GM23338 (cell line): Measurements from ENCODE around the gene CDH15. TPM values are rescaled to one million over a fixed set of nuclear protein-coding genes. Genes with fewer than 3 reads are reported as not detected.

Experiments used
- ATAC-seq: fragments of 200-7000 bp; cut with Tn5 transposase; 3 replicates; pipeline ENCODE4 v1.9.1; 2020
- DNase-seq: peaks from one replicate; pipeline ENCODE4 v3.0.0-alpha.2; 2015; ENCODE audit warnings: low spot score
- H2AFZ ChIP-seq: fragments of 200-600 bp; sonication (generic); 2 replicates; pipeline ENCODE4 v1.8.0; 2016; ENCODE audit warnings: antibody characterized with exemption, mild to moderate bottlenecking, moderate library complexity
- H3F3A ChIP-seq: fragments of 200-600 bp; sonication (generic); replicated peaks from 2 replicates; pipeline ENCODE4 v1.8.0; 2017; ENCODE audit warnings: antibody characterized with exemption, mixed run types, low read depth
- H3K27ac ChIP-seq: fragments of 200-600 bp; sonication (generic); 2 replicates; pipeline ENCODE4 v1.6.1; 2016; ENCODE audit warnings: low read depth
- H3K27me3 ChIP-seq: fragments of 200-600 bp; sonication (generic); 2 replicates; pipeline ENCODE4 v1.8.0; 2016; ENCODE audit warnings: mild to moderate bottlenecking, mixed run types, moderate library complexity; ENCODE audit not compliant: insufficient read depth
- H3K36me3 ChIP-seq: fragments of 200-600 bp; sonication (generic); 2 replicates; pipeline ENCODE4 v1.8.0; 2016; ENCODE audit warnings: mild to moderate bottlenecking; ENCODE audit not compliant: insufficient read depth
- H3K4me1 ChIP-seq: fragments of 200-600 bp; sonication (generic); 2 replicates; pipeline ENCODE4 v1.8.0; 2016; ENCODE audit warnings: mild to moderate bottlenecking, moderate library complexity; ENCODE audit not compliant: insufficient read depth
- H3K4me2 ChIP-seq: fragments of 200-600 bp; sonication (generic); 2 replicates; pipeline ENCODE4 v1.7.1; 2017; ENCODE audit warnings: mixed run types
- H3K4me3 ChIP-seq: fragments of 200-600 bp; sonication (generic); 2 replicates; pipeline ENCODE4 v1.6.1; 2016; ENCODE audit warnings: mixed run types
- H3K79me2 ChIP-seq: fragments of 200-600 bp; sonication (generic); replicated peaks from 2 replicates; pipeline ENCODE4 v1.8.0; 2017; ENCODE audit warnings: mild to moderate bottlenecking; ENCODE audit not compliant: insufficient read depth
- H3K9me2 ChIP-seq: fragments of 200-600 bp; sonication (generic); 2 replicates; pipeline ENCODE4 v1.8.0; 2017; ENCODE audit not compliant: insufficient read depth
- H4K20me1 ChIP-seq: fragments of 200-600 bp; sonication (generic); replicated peaks from 2 replicates; pipeline ENCODE4 v1.8.0; 2017; ENCODE audit warnings: mild to moderate bottlenecking; ENCODE audit not compliant: insufficient read depth
- H3K27ac Mint-ChIP-seq: 2 replicates; pipeline ENCODE4 v1.8.0; 2020; ENCODE audit warnings: inconsistent platforms, mild to moderate bottlenecking, moderate library complexity, mixed read lengths
- H3K27me3 Mint-ChIP-seq: 3 replicates; pipeline ENCODE4 v1.8.0; 2022; ENCODE audit warnings: low read depth, mild to moderate bottlenecking, moderate library complexity, mixed read lengths, inconsistent platforms; ENCODE audit not compliant: insufficient read depth, poor library complexity
- H3K36me3 Mint-ChIP-seq: 3 replicates; pipeline ENCODE4 v1.8.0; 2021; ENCODE audit warnings: low read depth, mild to moderate bottlenecking, inconsistent platforms, moderate library complexity, mixed read lengths
- H3K4me1 Mint-ChIP-seq: 3 replicates; pipeline ENCODE4 v1.8.0; 2020; ENCODE audit warnings: mild to moderate bottlenecking, inconsistent platforms, mixed read lengths
- H3K4me3 Mint-ChIP-seq: 3 replicates; pipeline ENCODE4 v1.8.0; 2021; ENCODE audit warnings: moderate library complexity, mild to moderate bottlenecking, inconsistent platforms, mixed read lengths
- H3K9me3 Mint-ChIP-seq: 3 replicates; pipeline ENCODE4 v1.8.0; 2020; ENCODE audit warnings: moderate library complexity, mild to moderate bottlenecking, inconsistent platforms, mixed read lengths
- ETS1 ChIP-seq: IDR thresholded peaks from 2 replicates; pipeline ENCODE4 v1.6.1; 2016; ENCODE audit warnings: antibody characterized with exemption
- JUNB ChIP-seq: IDR thresholded peaks from one replicate; pipeline ENCODE4 v1.6.1; 2016; ENCODE audit warnings: antibody characterized with exemption; ENCODE audit not compliant: unreplicated experiment
- REST ChIP-seq: IDR thresholded peaks from one replicate; pipeline ENCODE4 v1.6.1; 2018; ENCODE audit warnings: antibody characterized with exemption; ENCODE audit not compliant: unreplicated experiment
- ZNF114 ChIP-seq: fragments of 250-450 bp; sonication (Bioruptor Pico); IDR thresholded peaks from 2 replicates; pipeline ENCODE4 v1.5.0; 2020; ENCODE audit warnings: mild to moderate bottlenecking, moderate library complexity
- ZNF462 ChIP-seq: fragments of 250-450 bp; sonication (Bioruptor Pico); IDR thresholded peaks from 2 replicates; pipeline ENCODE4 v1.5.0; 2020; ENCODE audit warnings: mild to moderate bottlenecking, moderate library complexity
- polyA plus RNA-seq: library from polyadenylated mRNA; unstranded; fragments of >200 nt; fragmentation: Nextera tagmentation; extraction: Ambion mirVana; gene quantifications from 2 replicates; pipeline ENCODE4 v1.2.1, GENCODE V29; 2016
- total RNA-seq: library from RNA; depleted of rRNA; stranded (reverse); fragments of >200 nt; shearing (Covaris generic); gene quantifications from 2 replicates; pipeline ENCODE4 v1.2.3, GENCODE V29; 2014

Gene CDH15
- total and polyA plus RNA-seq, 2 experiments from 2014 or later: 0.61 to 1.0 TPM

GRCh38 chr16:89176147-89176690, 4.7 kb downstream of the CDH15 start:
- H3K27ac Mint-ChIP-seq: no peak overlapping the region
- no peak for TF ChIP-seq REST
- peaks cover 9% of the 10 kb centered on the region for H3K27me3 Mint-ChIP-seq
- no peak overlapping the region for H3K4me3 Mint-ChIP-seq
- Histone ChIP-seq H3K79me2 (no peaks in the 10 kb centered on the region), H3K4me3 (no peak overlapping the region), H3K27ac (no peak overlapping the region), H3K9me2 (no peaks in the 10 kb centered on the region), H3F3A (no peaks in the 10 kb centered on the region), H3K4me1 (peaks cover 9% of the 10 kb centered on the region), H2AFZ (no peak overlapping the region), H3K36me3 (no peaks in the 10 kb centered on the region), H3K27me3 (no peaks in the 10 kb centered on the region), H3K4me2 (no peak overlapping the region), H4K20me1 (no peaks in the 10 kb centered on the region)
- H3K4me1 Mint-ChIP-seq: peaks cover 8% of the 10 kb centered on the region
- no peaks in the 10 kb centered on the region for H3K9me3 Mint-ChIP-seq
- no peaks in the 10 kb centered on the region for H3K36me3 Mint-ChIP-seq
- DNase-seq (no peak), ATAC-seq (no peak)

- Histone ChIP-seq H2AFZ (no peak overlapping the region), H3K4me2 (no peak overlapping the region), H3K4me1 (peaks cover 9% of the 10 kb centered on the region), H3K27ac (no peak overlapping the region), H3K27me3 (no peaks in the 10 kb centered on the region), H3K36me3 (no peaks in the 10 kb centered on the region), H3F3A (no peaks in the 10 kb centered on the region), H4K20me1 (no peaks in the 10 kb centered on the region), H3K79me2 (no peaks in the 10 kb centered on the region), H3K4me3 (no peak overlapping the region), H3K9me2 (no peaks in the 10 kb centered on the region)
- H3K27ac Mint-ChIP-seq: no peak overlapping the region
- no peak overlapping the region for H3K4me3 Mint-ChIP-seq
- peaks cover 9% of the 10 kb centered on the region for H3K27me3 Mint-ChIP-seq
- DNase-seq: no peak
- no peaks in the 10 kb centered on the region for H3K9me3 Mint-ChIP-seq
- ATAC-seq: no peak
- no peaks in the 10 kb centered on the region for H3K36me3 Mint-ChIP-seq
- peaks cover 8% of the 10 kb centered on the region for H3K4me1 Mint-ChIP-seq
- TF ChIP-seq ZNF114 (CRISPR knock-in tag) (no peak), REST (no peak), JUNB (no peak), ETS1 (no peak), ZNF462 (CRISPR knock-in tag) (no peak)
These were observed 5.2 kb downstream of the CDH15 start for GRCh38 chr16:89176717-89177116.
